HG02938 (cell line): ENCODE measurements around the gene ACAP3.
"Not testable (repeated sequence)": the region's sequence is repeated elsewhere in the genome, so short reads cannot be mapped to it uniquely, and the experiment has no call there.

ENCODE experiments used
- ATAC-seq: cut with Tn5 transposase; IDR thresholded peaks from one replicate; pipeline ENCODE4 v1.9.1; 2021; ENCODE audit warnings: mild to moderate bottlenecking, moderate library complexity; ENCODE audit not compliant: unreplicated experiment

ACAP3 gene

GRCh38 chr1:1268284-1268682 lies 39.4 kb downstream of the ACAP3 start:
- ATAC-seq = no peak

GRCh38 chr1:1267488-1268283 lies 40.0 kb downstream of the ACAP3 start:
- no peak for ATAC-seq

- no peak for ATAC-seq
Measured at GRCh38 chr1:1264868-1265272, 42.9 kb downstream of the ACAP3 start.

- no peak for ATAC-seq
Measured at GRCh38 chr1:1264026-1264425, 43.7 kb downstream of the ACAP3 start.

GRCh38 chr1:1262758-1263157 lies 45.0 kb downstream of the ACAP3 start:
- ATAC-seq = no peak

GRCh38 chr1:1262071-1262470 lies 45.7 kb downstream of the ACAP3 start:
- no peak for ATAC-seq

- ATAC-seq = no peak
Measured at GRCh38 chr1:1260843-1261560, 46.7 kb downstream of the ACAP3 start.

- no peak for ATAC-seq
Measured at GRCh38 chr1:1259951-1260600, 47.7 kb downstream of the ACAP3 start.

GRCh38 chr1:1259540-1259939 lies 48.2 kb downstream of the ACAP3 start:
- no peak for ATAC-seq

GRCh38 chr1:1259119-1259488 lies 48.6 kb downstream of the ACAP3 start:
- no peak for ATAC-seq

- no peak for ATAC-seq
Measured at GRCh38 chr1:1256956-1257871, 50.5 kb downstream of the ACAP3 start.

- ATAC-seq = no peak
Measured at GRCh38 chr1:1255611-1256010, 52.1 kb downstream of the ACAP3 start.

GRCh38 chr1:1255078-1255477 lies 52.7 kb downstream of the ACAP3 start:
- no peak for ATAC-seq

GRCh38 chr1:1254667-1254998 lies 53.1 kb downstream of the ACAP3 start:
- no peak for ATAC-seq

- no peak for ATAC-seq
Measured at GRCh38 chr1:1253972-1254666, 53.6 kb downstream of the ACAP3 start.

GRCh38 chr1:1253314-1253713 lies 54.4 kb downstream of the ACAP3 start:
- no peak for ATAC-seq

- no peak for ATAC-seq
Measured at GRCh38 chr1:1250786-1251284, 56.9 kb downstream of the ACAP3 start.

- ATAC-seq = not testable (repeated sequence)
Measured at GRCh38 chr1:1248009-1248913, 59.5 kb downstream of the ACAP3 start.

GRCh38 chr1:1247341-1247913 lies 60.3 kb downstream of the ACAP3 start:
- ATAC-seq = no peak
